K562 treated with DMSO at 1 percent for 24 hours (cell line): ENCODE measurements around the gene FAM111B. TPM values are rescaled to one million over a fixed set of nuclear protein-coding genes. Genes with fewer than 3 reads are reported as not detected.

Experiments used
- total RNA-seq: library from RNA; unstranded; fragments of 300-600 nt; gene quantifications from 2 replicates; pipeline ENCODE4 v1.2.3, GENCODE V29; 2022; ENCODE audit warnings: low read depth; ENCODE audit not compliant: insufficient read depth

Gene FAM111B, protein sequence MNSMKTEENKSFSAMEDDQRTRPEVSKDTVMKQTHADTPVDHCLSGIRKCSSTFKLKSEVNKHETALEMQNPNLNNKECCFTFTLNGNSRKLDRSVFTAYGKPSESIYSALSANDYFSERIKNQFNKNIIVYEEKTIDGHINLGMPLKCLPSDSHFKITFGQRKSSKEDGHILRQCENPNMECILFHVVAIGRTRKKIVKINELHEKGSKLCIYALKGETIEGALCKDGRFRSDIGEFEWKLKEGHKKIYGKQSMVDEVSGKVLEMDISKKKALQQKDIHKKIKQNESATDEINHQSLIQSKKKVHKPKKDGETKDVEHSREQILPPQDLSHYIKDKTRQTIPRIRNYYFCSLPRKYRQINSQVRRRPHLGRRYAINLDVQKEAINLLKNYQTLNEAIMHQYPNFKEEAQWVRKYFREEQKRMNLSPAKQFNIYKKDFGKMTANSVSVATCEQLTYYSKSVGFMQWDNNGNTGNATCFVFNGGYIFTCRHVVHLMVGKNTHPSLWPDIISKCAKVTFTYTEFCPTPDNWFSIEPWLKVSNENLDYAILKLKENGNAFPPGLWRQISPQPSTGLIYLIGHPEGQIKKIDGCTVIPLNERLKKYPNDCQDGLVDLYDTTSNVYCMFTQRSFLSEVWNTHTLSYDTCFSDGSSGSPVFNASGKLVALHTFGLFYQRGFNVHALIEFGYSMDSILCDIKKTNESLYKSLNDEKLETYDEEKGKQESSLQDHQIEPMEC
- total RNA-seq: 0.41 and 0.44 TPM in 2 replicates

DNA sequence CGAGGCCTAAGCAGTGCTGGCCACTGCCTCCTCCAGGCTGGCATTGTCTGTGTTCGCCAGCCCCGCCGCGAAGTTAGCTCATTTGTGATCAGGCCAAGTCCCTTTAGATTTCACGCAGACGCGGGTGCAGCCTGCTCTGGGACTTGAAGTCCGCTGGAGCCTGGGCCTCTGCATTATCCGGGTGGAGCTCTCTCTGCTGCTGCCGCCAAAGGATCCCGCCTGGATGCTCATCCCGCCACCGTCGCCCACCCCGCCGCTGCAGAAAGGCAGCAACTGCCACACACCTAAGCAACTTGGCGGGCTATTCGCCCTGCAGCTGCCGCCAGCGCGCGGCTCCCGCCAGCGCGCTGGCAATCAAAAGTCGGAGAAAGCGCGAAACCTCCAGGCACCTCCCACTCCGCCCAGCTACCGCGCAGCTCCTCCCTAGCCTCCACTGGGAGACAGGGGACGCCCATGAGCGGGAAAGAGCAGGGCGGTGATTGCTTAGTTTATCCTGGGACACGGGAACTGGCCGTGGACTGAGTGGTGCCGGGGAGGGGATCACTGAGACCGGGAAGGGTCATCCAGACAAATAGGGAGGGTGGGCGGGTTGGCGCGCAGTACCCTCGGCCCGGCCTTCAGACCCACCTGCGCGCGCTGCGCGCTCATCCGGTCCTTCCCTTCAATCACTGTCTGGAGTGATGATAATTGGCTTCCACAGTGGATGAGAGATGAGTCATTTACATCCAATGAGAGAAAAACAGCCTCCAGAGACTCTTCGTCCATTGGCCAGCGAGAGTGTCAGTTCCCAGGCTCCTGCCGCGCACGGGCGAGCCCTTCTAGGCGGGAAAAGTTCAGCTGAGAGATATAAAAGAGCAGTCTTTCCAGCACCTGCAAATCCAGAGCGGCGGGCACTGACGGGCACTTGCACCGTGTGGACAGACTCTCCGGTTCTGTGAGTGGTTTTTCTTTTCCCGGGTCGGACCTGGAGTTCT is at the start of gene FAM111B:
Gene FAM111B (plus strand): TSS at position 875 of the 974 bp plus-strand sequence. CDS start 2,389 bp downstream, outside the sequence.

DNA sequence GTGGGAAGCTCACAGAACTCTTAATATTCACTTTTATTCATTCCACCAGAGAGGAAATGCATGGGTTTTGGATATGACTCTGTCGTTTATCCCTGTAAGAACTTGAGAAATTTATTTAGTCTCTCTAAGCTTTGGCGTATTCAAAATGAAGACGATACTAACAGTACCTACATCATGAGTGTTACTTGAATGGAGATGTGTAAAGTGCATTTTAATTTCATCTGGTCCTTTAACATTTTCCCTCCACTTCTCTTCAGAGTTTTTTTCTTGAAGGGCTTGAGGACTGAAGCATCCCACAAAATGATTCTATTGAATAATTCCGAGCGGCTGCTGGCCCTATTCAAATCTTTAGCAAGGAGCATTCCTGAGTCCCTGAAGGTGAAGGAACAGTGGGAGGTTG is 21.0 kb upstream of the FAM111B start, which contains the start of gene GLYATL1B:
Gene GLYATL1B (plus strand): TSS at position 301 of the 400 bp plus-strand sequence. CDS start 0 bp downstream, at position 301.

DNA sequence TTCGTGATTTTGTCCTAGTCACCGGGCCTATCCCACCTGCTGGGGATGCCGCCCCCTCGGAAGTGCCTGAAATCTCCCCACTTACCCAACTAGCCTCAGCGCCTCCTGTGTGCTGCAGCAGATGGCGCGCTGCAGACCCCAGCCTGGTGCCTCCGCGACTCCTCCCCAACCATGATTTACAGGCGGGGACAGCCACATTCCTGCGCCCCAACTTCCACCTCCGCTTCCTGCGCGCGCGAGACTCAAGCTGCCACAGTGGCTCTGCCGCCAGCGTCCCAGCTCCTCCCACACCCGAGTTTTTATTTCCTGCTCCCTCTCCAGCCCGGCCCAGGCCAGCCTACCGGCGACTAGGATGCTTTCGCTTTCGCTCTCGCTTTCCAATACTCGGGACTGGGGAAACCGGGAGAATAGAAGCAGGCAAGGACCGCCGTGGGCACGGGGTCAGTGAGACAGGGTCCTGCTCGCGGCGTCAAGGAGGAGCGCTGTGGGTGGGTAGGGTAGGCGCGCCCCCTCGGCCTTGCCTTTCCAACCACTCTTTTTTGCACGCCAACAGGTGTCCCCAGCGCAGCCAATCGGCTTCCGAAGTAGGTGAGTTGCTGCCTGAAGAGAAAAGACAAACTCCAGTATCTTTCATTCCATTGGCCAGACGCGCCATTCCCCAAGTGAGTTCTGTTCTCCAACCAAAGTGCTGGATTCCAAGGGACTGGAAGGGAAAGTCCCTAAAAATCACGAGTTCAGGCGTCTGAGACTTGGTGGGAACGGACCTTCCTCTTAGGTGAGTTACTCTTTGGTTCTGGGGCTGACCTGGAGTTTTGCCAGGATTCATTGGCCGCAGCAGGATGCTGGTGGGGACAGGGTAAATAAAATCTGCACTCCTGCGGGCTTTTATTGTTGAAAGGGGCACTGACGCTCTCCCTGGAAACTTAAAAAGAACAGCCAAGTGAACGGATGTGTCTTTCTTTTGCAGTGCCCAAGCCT is 35.8 kb downstream of the FAM111B start, which contains the start of gene FAM111A:
Gene FAM111A (plus strand): TSS at position 327 of the 978 bp plus-strand sequence. CDS start 6,017 bp downstream, outside the sequence.

DNA sequence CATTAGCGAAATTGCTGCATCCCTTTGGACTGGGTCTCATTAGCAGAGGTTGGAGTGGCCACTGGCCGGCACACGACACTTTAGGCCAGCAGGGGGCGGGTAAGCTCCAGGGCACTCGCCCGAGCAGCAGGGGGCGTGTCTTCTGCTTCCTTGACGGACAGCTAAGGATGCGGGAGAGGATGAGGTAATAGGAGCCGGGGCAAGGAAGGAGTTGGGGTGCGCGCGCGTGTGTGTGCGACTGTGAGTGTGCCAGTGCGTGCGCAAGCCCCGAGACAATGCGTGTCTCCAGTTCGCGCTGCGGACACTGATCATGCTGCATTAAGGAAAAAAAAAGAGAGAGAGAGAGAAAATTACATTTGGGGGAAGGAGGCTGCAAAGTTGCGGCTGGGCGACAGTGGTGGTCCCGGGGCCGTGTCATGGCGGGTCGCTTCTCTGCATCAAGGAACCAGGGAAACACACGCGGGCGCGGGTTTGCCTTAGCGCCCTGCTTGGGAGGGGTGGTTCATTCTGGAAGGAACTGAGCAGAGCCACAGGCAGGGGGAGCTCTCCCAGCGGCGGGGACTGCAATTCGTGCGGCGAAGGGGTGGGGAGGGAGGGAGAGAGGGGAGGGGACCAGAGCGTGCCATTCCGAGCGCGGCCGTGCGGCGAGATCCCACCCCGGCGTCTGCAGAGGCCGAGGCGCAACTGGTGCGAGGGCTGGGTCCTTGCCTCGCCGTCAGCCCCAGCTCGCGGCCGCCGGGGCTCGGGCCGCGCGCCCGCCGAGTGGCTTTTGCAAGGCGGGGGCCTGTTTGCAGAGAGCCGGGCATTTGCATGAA is 64.7 kb downstream of the FAM111B start, which contains the start of gene DTX4:
Gene DTX4 (plus strand): TSS at position 625 of the 815 bp plus-strand sequence. CDS start 464 bp downstream, outside the sequence.

Other genes starting within 250 kb of the FAM111B start
- gene GLYATL1, start 167.7 kb upstream of the FAM111B start, total RNA-seq: not detected in 2 replicates
- gene GLYATL1B, start 20.9 kb upstream of the FAM111B start, total RNA-seq: not detected in 2 replicates
- gene FAM111A, start 35.6 kb downstream of the FAM111B start, total RNA-seq: 24.2 and 36.9 TPM in 2 replicates
- 0.38 and 0.49 TPM in 2 replicates for gene DTX4, start 64.9 kb downstream of the FAM111B start, total RNA-seq
- not detected in 2 replicates for gene MPEG1, start 105.7 kb downstream of the FAM111B start, total RNA-seq